Measurements from ENCODE around the gene ARRDC3. TPM values are rescaled to one million over a fixed set of nuclear protein-coding genes. Genes with fewer than 3 reads are reported as not detected.

Gene ARRDC3
- polyA plus RNA-seq, 1 donor from 2014 or later, result 297 TPM

DNA sequence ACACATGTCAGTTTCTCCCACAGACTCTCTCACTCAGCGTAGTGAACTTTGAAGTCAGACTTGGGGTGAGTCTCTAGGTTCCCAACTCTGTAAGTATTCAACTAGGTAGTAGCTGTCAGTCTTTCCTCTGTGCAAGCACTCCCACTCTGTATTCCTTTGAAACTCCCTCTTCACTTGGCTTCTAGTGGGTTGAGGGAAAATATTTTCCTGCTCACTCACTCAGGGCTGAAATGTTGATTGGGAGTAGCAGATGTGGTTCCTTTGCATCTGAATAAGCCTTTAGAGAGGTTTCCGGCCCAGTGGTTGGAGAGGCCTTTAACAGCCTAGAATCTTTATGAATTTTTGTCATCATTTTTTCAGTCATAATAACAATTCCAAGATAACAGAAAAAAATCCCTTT, 18.1 kb upstream of the ARRDC3 start:
- no peaks in the 10 kb centered on the region for H4K20me1 ChIP-seq (ENCODE audit: insufficient read depth)
- H3K27ac ChIP-seq (ENCODE audit: low read length), result no peak overlapping the region
- no peaks in the 10 kb centered on the region for H3K27me3 ChIP-seq (ENCODE audit: insufficient read depth, low read depth, low read length)
- no peak overlapping the region for H3K4me2 ChIP-seq (ENCODE audit: low read length)
- H3K9ac ChIP-seq (ENCODE audit: low read length), result no peak overlapping the region
- no peak overlapping the region for H3K4me3 ChIP-seq (ENCODE audit: low read length)
- H3K9me2 ChIP-seq (ENCODE audit: insufficient read depth, low read length), result no peaks in the 10 kb centered on the region
- no peaks in the 10 kb centered on the region for H3K36me3 ChIP-seq (ENCODE audit: insufficient read depth, low read length)
- no peaks in the 10 kb centered on the region for H3K79me2 ChIP-seq (replicated peaks; ENCODE audit: insufficient read depth, low read length)
- TF ChIP-seq, protein P1, sequence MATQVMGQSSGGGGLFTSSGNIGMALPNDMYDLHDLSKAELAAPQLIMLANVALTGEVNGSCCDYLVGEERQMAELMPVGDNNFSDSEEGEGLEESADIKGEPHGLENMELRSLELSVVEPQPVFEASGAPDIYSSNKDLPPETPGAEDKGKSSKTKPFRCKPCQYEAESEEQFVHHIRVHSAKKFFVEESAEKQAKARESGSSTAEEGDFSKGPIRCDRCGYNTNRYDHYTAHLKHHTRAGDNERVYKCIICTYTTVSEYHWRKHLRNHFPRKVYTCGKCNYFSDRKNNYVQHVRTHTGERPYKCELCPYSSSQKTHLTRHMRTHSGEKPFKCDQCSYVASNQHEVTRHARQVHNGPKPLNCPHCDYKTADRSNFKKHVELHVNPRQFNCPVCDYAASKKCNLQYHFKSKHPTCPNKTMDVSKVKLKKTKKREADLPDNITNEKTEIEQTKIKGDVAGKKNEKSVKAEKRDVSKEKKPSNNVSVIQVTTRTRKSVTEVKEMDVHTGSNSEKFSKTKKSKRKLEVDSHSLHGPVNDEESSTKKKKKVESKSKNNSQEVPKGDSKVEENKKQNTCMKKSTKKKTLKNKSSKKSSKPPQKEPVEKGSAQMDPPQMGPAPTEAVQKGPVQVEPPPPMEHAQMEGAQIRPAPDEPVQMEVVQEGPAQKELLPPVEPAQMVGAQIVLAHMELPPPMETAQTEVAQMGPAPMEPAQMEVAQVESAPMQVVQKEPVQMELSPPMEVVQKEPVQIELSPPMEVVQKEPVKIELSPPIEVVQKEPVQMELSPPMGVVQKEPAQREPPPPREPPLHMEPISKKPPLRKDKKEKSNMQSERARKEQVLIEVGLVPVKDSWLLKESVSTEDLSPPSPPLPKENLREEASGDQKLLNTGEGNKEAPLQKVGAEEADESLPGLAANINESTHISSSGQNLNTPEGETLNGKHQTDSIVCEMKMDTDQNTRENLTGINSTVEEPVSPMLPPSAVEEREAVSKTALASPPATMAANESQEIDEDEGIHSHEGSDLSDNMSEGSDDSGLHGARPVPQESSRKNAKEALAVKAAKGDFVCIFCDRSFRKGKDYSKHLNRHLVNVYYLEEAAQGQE (IDR thresholded peaks at IDR 0.05; ENCODE audit: borderline replicate concordance), result no peak
- TF ChIP-seq MXI1 (conservative IDR thresholded peaks at IDR 0.05; ENCODE audit: poor library complexity, severe bottlenecking) (no peak), EP300 (conservative IDR thresholded peaks at IDR 0.05; ENCODE audit: poor library complexity, severe bottlenecking) (no peak), EZH2 (IDR thresholded peaks at IDR 0.05; ENCODE audit: borderline replicate concordance, insufficient read depth, low read length, poor library complexity, severe bottlenecking) (no peak), RAD21 (conservative IDR thresholded peaks at IDR 0.05) (no peak), POLR2AphosphoS5 (IDR thresholded peaks at IDR 0.05) (no peak), TAF1 (IDR thresholded peaks at IDR 0.05; ENCODE audit: low read depth) (no peak), SMC3 (conservative IDR thresholded peaks at IDR 0.05; ENCODE audit: poor library complexity) (no peak)
- TF ChIP-seq, protein P2, sequence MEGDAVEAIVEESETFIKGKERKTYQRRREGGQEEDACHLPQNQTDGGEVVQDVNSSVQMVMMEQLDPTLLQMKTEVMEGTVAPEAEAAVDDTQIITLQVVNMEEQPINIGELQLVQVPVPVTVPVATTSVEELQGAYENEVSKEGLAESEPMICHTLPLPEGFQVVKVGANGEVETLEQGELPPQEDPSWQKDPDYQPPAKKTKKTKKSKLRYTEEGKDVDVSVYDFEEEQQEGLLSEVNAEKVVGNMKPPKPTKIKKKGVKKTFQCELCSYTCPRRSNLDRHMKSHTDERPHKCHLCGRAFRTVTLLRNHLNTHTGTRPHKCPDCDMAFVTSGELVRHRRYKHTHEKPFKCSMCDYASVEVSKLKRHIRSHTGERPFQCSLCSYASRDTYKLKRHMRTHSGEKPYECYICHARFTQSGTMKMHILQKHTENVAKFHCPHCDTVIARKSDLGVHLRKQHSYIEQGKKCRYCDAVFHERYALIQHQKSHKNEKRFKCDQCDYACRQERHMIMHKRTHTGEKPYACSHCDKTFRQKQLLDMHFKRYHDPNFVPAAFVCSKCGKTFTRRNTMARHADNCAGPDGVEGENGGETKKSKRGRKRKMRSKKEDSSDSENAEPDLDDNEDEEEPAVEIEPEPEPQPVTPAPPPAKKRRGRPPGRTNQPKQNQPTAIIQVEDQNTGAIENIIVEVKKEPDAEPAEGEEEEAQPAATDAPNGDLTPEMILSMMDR (IDR thresholded peaks at IDR 0.05; ENCODE audit: poor library complexity, severe bottlenecking), result no peak
- H2AFZ ChIP-seq (ENCODE audit: low read depth, low read length), result no peak overlapping the region
- no peaks in the 10 kb centered on the region for H3F3A ChIP-seq (ENCODE audit: insufficient read depth, low read length, poor library complexity, severe bottlenecking)
- no peaks in the 10 kb centered on the region for H3K9me3 ChIP-seq (ENCODE audit: low read length)

DNA sequence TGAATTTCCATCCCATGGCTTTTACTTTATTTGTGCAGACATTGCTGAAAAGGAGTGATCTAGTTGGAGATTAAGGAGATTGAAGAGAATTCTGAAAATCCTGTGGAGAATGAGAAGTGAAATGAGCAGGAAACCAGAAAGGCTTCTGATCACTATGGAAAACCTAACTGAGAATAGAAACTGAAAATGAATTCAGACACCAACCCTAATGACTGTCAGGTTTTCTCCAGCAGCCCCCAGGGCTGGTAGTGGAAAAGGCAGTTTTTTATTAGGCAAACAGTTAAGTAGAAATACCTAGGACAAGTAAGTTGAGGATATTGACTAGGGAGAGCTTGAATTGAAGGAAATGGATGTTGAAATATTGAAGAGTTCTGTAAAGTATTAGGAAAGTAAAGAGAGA, 14.7 kb upstream of the ARRDC3 start:
- Histone ChIP-seq H4K20me1 (ENCODE audit: insufficient read depth) (no peaks in the 10 kb centered on the region), H3K9me3 (ENCODE audit: low read length) (no peaks in the 10 kb centered on the region), H3K27ac (ENCODE audit: low read length) (no peak overlapping the region), H3F3A (ENCODE audit: insufficient read depth, low read length, poor library complexity, severe bottlenecking) (no peaks in the 10 kb centered on the region), H3K27me3 (ENCODE audit: insufficient read depth, low read depth, low read length) (no peaks in the 10 kb centered on the region), H3K4me3 (ENCODE audit: low read length) (no peak overlapping the region), H3K79me2 (replicated peaks; ENCODE audit: insufficient read depth, low read length) (no peaks in the 10 kb centered on the region), H3K36me3 (ENCODE audit: insufficient read depth, low read length) (no peaks in the 10 kb centered on the region), H2AFZ (ENCODE audit: low read depth, low read length) (no peak overlapping the region), H3K4me2 (ENCODE audit: low read length) (no peak overlapping the region), H3K9ac (ENCODE audit: low read length) (no peak overlapping the region), H3K9me2 (ENCODE audit: insufficient read depth, low read length) (no peaks in the 10 kb centered on the region)
- no peak for TF ChIP-seq EZH2 (IDR thresholded peaks at IDR 0.05; ENCODE audit: borderline replicate concordance, insufficient read depth, low read length, poor library complexity, severe bottlenecking)
- no peak for TF ChIP-seq POLR2AphosphoS5 (IDR thresholded peaks at IDR 0.05)
- TF ChIP-seq TAF1 (IDR thresholded peaks at IDR 0.05; ENCODE audit: low read depth), result no peak
- no peak for TF ChIP-seq EP300 (conservative IDR thresholded peaks at IDR 0.05; ENCODE audit: poor library complexity, severe bottlenecking)
- no peak for TF ChIP-seq MXI1 (conservative IDR thresholded peaks at IDR 0.05; ENCODE audit: poor library complexity, severe bottlenecking)
- TF ChIP-seq RAD21 (conservative IDR thresholded peaks at IDR 0.05), result no peak
- TF ChIP-seq, protein P2 (IDR thresholded peaks at IDR 0.05; ENCODE audit: poor library complexity, severe bottlenecking), result no peak
- TF ChIP-seq, protein P1 (IDR thresholded peaks at IDR 0.05; ENCODE audit: borderline replicate concordance), result no peak
- no peak for TF ChIP-seq SMC3 (conservative IDR thresholded peaks at IDR 0.05; ENCODE audit: poor library complexity)

All from neural cell (in vitro differentiated cells).